Retinal pigment epithelial cell (primary cell): ENCODE results near the gene SHH.
A peak's percentile ranks its signal among the peaks of the same experiment; 100 is the strongest.

ENCODE experiments used
- DNase-seq: peaks from one replicate; pipeline ENCODE4 v3.0.0-alpha.2; 2010; ENCODE audit warnings: low read depth
- H3K4me3 ChIP-seq: 2 replicates; pipeline ENCODE4 v1.5.1; 2011; ENCODE audit warnings: mild to moderate bottlenecking, low read length, control low read depth, moderate library complexity
- CTCF ChIP-seq: conservative IDR thresholded peaks from 2 replicates; pipeline ENCODE4 v1.5.1; 2011; ENCODE audit warnings: low read depth, low read length, control low read depth, inconsistent platforms

SHH gene

DNA sequence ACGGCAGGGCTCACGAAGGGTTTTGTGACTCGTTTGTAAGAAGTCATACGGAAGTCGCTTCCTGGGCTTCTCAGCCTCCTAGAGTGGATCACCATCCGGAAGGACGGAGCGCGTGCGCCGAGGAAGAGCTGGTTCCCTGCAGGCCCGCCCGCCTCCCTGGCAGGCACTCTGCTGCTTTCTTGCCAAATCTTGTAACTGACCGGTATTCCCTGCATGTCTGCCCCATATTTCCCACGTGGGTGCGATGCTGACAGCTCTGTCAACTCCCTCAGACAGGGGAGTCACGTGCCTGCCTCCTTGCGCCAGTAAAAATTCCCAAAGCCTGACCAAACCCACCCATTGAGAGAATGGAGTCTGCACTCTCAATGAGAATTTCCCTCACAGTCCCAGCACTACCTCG, 12.7 kb downstream of the SHH start:
- no peak for TF ChIP-seq CTCF
- H3K4me3 ChIP-seq: no peak overlapping the region

GRCh38 chr7:155798673-155799439, 13.4 kb downstream of the SHH start:
- no peak overlapping the region for H3K4me3 ChIP-seq
- no peak for DNase-seq
- TF ChIP-seq CTCF: no peak

More for the DNA sequence above, 12.7 kb downstream of the SHH start:
- DNase-seq: no peak

DNA sequence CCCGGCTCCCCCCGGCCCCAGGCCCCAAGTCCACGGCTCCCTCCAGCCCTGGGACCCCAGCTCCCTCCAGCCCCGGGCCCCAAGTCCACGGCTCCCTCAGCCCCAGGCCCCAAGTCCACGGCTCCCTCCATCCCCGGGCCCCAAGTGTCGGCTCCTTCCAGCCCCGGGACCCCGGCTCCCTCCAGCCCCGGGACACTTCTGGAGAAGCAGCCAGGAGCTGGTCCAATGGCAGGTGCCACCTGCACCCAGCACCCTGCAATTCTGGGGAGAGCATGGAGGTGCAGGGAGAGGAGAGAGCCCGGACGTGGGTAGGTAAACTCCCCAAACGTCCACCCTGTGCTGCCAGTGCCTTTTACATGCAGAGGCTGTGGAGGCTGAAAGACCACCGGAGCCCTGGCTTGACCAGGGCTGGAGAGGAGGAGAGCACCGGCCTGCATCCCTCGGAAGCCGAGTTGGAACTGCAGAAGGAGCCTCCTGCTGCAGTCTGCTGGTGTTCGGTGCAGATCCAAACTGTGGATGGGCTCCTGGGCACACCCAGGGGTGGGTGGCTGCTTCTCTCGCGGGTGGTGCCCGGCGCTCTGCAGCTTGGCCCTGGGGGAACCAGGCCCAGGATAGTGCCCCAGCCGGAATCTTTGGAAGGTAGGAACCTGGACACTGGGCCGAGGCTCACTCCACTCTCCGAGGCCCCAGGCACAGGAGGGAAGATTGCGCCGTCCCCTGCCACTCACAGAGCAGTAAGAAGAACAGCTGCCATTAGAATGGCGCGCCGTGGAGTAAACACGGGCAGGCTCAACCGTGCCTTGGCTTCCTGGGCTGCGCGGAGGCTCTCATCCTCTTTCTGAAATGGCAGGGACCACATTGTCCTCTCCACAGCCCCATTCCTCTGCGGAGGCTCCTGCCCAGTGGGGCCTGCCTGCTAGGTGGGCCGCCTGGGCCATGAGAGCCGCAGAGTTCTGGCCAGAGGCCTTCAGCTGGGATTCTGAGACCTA, 14.7 kb downstream of the SHH start:
- no peak overlapping the region for H3K4me3 ChIP-seq
- no peak for DNase-seq
- no peak for TF ChIP-seq CTCF

DNA sequence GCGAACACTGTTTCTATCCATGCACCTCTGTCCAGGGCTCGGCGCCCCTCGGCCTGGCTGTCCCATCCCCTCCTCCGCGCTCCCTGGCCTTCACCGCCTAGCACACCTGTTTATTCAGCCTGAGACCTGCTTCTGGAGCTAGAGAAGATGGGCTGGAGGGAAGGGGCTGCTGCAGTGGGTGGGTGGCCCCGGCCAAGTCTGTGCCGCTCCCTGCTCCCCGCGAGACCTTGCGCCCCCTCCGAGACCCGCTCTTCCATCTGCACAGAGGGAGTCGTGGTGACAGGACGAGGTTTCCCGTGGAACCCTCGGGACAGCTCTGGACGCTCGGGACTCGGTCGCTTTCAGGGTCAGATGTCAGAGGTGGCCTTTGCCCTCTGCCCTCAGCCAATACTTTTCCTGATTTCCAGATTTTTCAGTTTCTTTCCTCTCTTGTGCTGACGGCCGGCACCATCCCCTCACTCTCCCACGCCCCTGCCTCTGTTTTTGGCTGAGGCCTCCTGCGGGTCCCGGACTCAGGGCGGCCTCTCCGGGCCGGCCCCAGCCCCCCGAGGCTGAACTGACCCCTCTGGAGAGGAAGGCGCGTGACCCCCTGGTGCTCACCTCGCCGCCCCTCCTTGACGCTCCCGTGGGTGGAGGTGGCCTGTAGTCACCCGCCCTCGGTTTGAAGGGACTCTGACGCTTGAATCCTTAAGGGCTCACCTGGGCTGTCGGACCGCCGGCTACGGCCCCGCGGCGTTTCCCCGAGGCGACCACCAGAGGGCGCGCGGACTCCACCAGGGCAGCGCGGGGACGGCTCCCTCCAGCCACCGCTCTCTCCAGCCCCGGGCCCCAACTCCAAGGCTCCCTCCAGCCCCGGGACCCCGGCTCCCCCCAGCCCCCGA, 15.6 kb downstream of the SHH start:
- peak; percentile 62 for TF ChIP-seq CTCF
- DNase-seq: no peak
- no peak overlapping the region for H3K4me3 ChIP-seq

- no peak overlapping the region for H3K4me3 ChIP-seq
- no peak for DNase-seq
- no peak for TF ChIP-seq CTCF
Measured at GRCh38 chr7:155795951-155796350, 16.3 kb downstream of the SHH start.

DNA sequence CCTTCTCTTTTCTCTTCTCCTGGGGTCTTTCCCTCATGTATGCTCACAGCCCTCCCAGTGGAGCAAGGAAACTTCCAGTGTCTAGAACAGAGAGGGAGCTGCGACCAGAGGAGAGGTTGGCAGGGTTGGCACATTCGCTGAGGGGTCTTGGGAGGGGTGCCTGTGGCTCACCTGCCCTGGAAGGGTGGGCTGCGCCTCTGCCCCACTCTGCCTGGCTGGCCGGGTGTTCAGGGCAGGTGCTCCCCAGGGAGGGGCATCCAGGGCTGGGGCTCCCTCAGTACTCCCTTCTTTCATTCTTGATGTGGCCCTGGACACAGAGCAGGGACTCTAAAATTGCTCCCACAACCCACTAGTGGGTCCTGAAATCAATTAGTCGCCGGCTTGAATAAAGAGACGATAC, 16.9 kb downstream of the SHH start:
- no peak for DNase-seq
- no peak overlapping the region for H3K4me3 ChIP-seq
- no peak for TF ChIP-seq CTCF
